Neural cell (in vitro differentiated cells): ENCODE measurements around the gene ZNF431. TPM values are rescaled to one million over a fixed set of nuclear protein-coding genes. Genes with fewer than 3 reads are reported as not detected.

ENCODE experiments used
- H2AFZ ChIP-seq: fragments of 200-600, 300-800 bp; sonication (generic), shearing (Covaris generic); 2 replicates; pipeline ENCODE4 v1.6.0; 2014; ENCODE audit warnings: low read depth, mild to moderate bottlenecking, antibody characterized with exemption, low read length, moderate library complexity
- H3F3A ChIP-seq: fragments of 200-600 bp; shearing (Covaris generic); 2 replicates; pipeline ENCODE4 v1.6.1; 2016; ENCODE audit warnings: mild to moderate bottlenecking, moderate library complexity, mixed read lengths, antibody characterized with exemption, low read length; ENCODE audit not compliant: insufficient read depth, poor library complexity, severe bottlenecking
- H3K27ac ChIP-seq: fragments of 200-600, 300-800 bp; sonication (generic), shearing (Covaris generic); 2 replicates; pipeline ENCODE4 v1.5.1; 2014; ENCODE audit warnings: mild to moderate bottlenecking, low read length, moderate library complexity
- H3K27me3 ChIP-seq: fragments of 300-800, 200-600 bp; sonication (generic), shearing (Covaris generic); 2 replicates; pipeline ENCODE4 v1.6.0; 2014; ENCODE audit warnings: mild to moderate bottlenecking, low read depth, low read length, moderate library complexity; ENCODE audit not compliant: insufficient read depth
- H3K36me3 ChIP-seq: fragments of 300-800, 200-600 bp; sonication (generic), shearing (Covaris generic); 2 replicates; pipeline ENCODE4 v1.5.1; 2014; ENCODE audit warnings: mild to moderate bottlenecking, antibody characterized with exemption, low read length, moderate library complexity; ENCODE audit not compliant: insufficient read depth
- H3K4me2 ChIP-seq: fragments of 300-800, 200-600 bp; sonication (generic), shearing (Covaris generic); 2 replicates; pipeline ENCODE4 v1.6.0; 2014; ENCODE audit warnings: mild to moderate bottlenecking, low read length
- H3K4me3 ChIP-seq: fragments of 300-800, 200-600 bp; sonication (generic), shearing (Covaris generic); 2 replicates; pipeline ENCODE4 v1.5.1; 2014; ENCODE audit warnings: mild to moderate bottlenecking, low read length, moderate library complexity
- H3K79me2 ChIP-seq: fragments of 200-600 bp; shearing (Covaris generic); replicated peaks from 2 replicates; pipeline ENCODE4 v1.6.0; 2014; ENCODE audit warnings: mild to moderate bottlenecking, low read length, moderate library complexity; ENCODE audit not compliant: insufficient read depth
- H3K9ac ChIP-seq: fragments of 300-800, 200-600 bp; sonication (generic), shearing (Covaris generic); 2 replicates; pipeline ENCODE4 v1.6.1; 2016; ENCODE audit warnings: mild to moderate bottlenecking, low read length, mixed read lengths
- H3K9me2 ChIP-seq: fragments of 200-600 bp; shearing (Covaris generic); 2 replicates; pipeline ENCODE4 v1.6.1; 2016; ENCODE audit warnings: mild to moderate bottlenecking, low read length, mixed read lengths; ENCODE audit not compliant: insufficient read depth
- H3K9me3 ChIP-seq: fragments of 200-600, 300-800 bp; sonication (generic), shearing (Covaris generic); 2 replicates; pipeline ENCODE4 v1.6.1; 2016; ENCODE audit warnings: mild to moderate bottlenecking, mixed run types, low read length, moderate library complexity, mixed read lengths
- H4K20me1 ChIP-seq: fragments of 200-600 bp; shearing (Covaris generic); 2 replicates; pipeline ENCODE4 v1.6.1; 2016; ENCODE audit warnings: mild to moderate bottlenecking, mixed run types; ENCODE audit not compliant: insufficient read depth
- CTCF ChIP-seq: fragments of 450-650 bp; IDR thresholded peaks from 2 replicates; pipeline ENCODE4 v1.5.1; 2014; ENCODE audit warnings: antibody characterized with exemption, mild to moderate bottlenecking, moderate library complexity; ENCODE audit not compliant: poor library complexity, severe bottlenecking
- EP300 ChIP-seq: fragments of 450-650 bp; conservative IDR thresholded peaks from 2 replicates; pipeline ENCODE4 v1.6.1; 2014; ENCODE audit warnings: antibody characterized with exemption, mild to moderate bottlenecking, moderate library complexity; ENCODE audit not compliant: poor library complexity, severe bottlenecking
- EZH2 ChIP-seq: fragments of 200-600, 300-800 bp; shearing (Covaris generic), sonication (generic); IDR thresholded peaks from 2 replicates; pipeline ENCODE4 v1.6.1; 2014; ENCODE audit warnings: antibody characterized with exemption, low read length, borderline replicate concordance, mild to moderate bottlenecking; ENCODE audit not compliant: insufficient read depth, poor library complexity, severe bottlenecking
- MXI1 ChIP-seq: fragments of 450-650 bp; conservative IDR thresholded peaks from 2 replicates; pipeline ENCODE4 v1.6.1; 2014; ENCODE audit warnings: antibody characterized with exemption, mild to moderate bottlenecking; ENCODE audit not compliant: poor library complexity, severe bottlenecking
- POLR2AphosphoS5 ChIP-seq: IDR thresholded peaks from 2 replicates; pipeline ENCODE4 v1.6.1; 2012
- RAD21 ChIP-seq: fragments of 450-650 bp; conservative IDR thresholded peaks from 2 replicates; pipeline ENCODE4 v1.6.1; 2014; ENCODE audit warnings: antibody characterized with exemption, mild to moderate bottlenecking, moderate library complexity
- SMC3 ChIP-seq: fragments of 450-650 bp; conservative IDR thresholded peaks from 2 replicates; pipeline ENCODE4 v1.6.1; 2014; ENCODE audit warnings: antibody characterized with exemption, mild to moderate bottlenecking, moderate library complexity; ENCODE audit not compliant: poor library complexity
- TAF1 ChIP-seq: IDR thresholded peaks from 2 replicates; pipeline ENCODE4 v1.6.1; 2012; ENCODE audit warnings: low read depth
- polyA plus RNA-seq: library from polyadenylated mRNA; depleted of rRNA; stranded (reverse); fragments of >200 nt; gene quantifications from 2 replicates; pipeline ENCODE4 v1.2.3, GENCODE V29; 2014
- TF ChIP-seq, protein P1 (sequence below): IDR thresholded peaks from 2 replicates; pipeline ENCODE4 v1.6.1; 2012; ENCODE audit warnings: borderline replicate concordance

The ZNF431 gene
- polyA plus RNA-seq, 1 donor from 2014 or later: 16.3 TPM

GRCh38 chr19:21101521-21102242 lies 40.2 kb upstream of the ZNF431 start:
- Histone ChIP-seq H4K20me1 (no peaks in the 10 kb centered on the region), H3K36me3 (no peaks in the 10 kb centered on the region), H3K9me2 (no peaks in the 10 kb centered on the region), H3K9ac (no peak overlapping the region), H3K4me2 (no peak overlapping the region), H3K9me3 (no peaks in the 10 kb centered on the region), H2AFZ (no peak overlapping the region), H3K27ac (no peak overlapping the region), H3K4me3 (no peak overlapping the region), H3K79me2 (peaks cover 6% of the 10 kb centered on the region), H3F3A (no peaks in the 10 kb centered on the region), H3K27me3 (no peaks in the 10 kb centered on the region)
- TF ChIP-seq MXI1 (no peak), RAD21 (no peak), EZH2 (no peak), CTCF (no peak), TAF1 (no peak), POLR2AphosphoS5 (no peak), EP300 (no peak), SMC3 (no peak)
- TF ChIP-seq, protein P1, sequence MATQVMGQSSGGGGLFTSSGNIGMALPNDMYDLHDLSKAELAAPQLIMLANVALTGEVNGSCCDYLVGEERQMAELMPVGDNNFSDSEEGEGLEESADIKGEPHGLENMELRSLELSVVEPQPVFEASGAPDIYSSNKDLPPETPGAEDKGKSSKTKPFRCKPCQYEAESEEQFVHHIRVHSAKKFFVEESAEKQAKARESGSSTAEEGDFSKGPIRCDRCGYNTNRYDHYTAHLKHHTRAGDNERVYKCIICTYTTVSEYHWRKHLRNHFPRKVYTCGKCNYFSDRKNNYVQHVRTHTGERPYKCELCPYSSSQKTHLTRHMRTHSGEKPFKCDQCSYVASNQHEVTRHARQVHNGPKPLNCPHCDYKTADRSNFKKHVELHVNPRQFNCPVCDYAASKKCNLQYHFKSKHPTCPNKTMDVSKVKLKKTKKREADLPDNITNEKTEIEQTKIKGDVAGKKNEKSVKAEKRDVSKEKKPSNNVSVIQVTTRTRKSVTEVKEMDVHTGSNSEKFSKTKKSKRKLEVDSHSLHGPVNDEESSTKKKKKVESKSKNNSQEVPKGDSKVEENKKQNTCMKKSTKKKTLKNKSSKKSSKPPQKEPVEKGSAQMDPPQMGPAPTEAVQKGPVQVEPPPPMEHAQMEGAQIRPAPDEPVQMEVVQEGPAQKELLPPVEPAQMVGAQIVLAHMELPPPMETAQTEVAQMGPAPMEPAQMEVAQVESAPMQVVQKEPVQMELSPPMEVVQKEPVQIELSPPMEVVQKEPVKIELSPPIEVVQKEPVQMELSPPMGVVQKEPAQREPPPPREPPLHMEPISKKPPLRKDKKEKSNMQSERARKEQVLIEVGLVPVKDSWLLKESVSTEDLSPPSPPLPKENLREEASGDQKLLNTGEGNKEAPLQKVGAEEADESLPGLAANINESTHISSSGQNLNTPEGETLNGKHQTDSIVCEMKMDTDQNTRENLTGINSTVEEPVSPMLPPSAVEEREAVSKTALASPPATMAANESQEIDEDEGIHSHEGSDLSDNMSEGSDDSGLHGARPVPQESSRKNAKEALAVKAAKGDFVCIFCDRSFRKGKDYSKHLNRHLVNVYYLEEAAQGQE: no peak

- Histone ChIP-seq H3F3A (no peaks in the 10 kb centered on the region), H3K27ac (no peak overlapping the region), H3K36me3 (peaks cover 4% of the 10 kb centered on the region)
Observed at GRCh38 chr19:21109116-21109515, 32.7 kb upstream of the ZNF431 start.

More at GRCh38 chr19:21109116-21109515, 32.7 kb upstream of the ZNF431 start:
- no peak overlapping the region for H3K9ac ChIP-seq
- H3K27me3 ChIP-seq: no peaks in the 10 kb centered on the region
- no peak overlapping the region for H3K4me3 ChIP-seq
- H4K20me1 ChIP-seq: no peaks in the 10 kb centered on the region
- no peaks in the 10 kb centered on the region for H3K9me3 ChIP-seq
- no peak overlapping the region for H2AFZ ChIP-seq
- no peaks in the 10 kb centered on the region for H3K9me2 ChIP-seq
- TF ChIP-seq EZH2: no peak
- TF ChIP-seq EP300: no peak
- TF ChIP-seq TAF1: no peak
- TF ChIP-seq, protein P1: no peak
- no peak for TF ChIP-seq POLR2AphosphoS5
- no peak for TF ChIP-seq RAD21
- no peak for TF ChIP-seq CTCF
- TF ChIP-seq SMC3: no peak
- TF ChIP-seq MXI1: no peak
- no peaks in the 10 kb centered on the region for H3K79me2 ChIP-seq
- H3K4me2 ChIP-seq: no peak overlapping the region
